A549 (cell line): ENCODE measurements around the gene SLC38A11. TPM values are rescaled to one million over a fixed set of nuclear protein-coding genes. Genes with fewer than 3 reads are reported as not detected.
"Not testable (repeated sequence)": the region's sequence is repeated elsewhere in the genome, so short reads cannot be mapped to it uniquely, and the experiment has no call there.

Experiments used
- ATAC-seq, 2 experiments: fragments of 200-7000 bp in 1 of 2; fragments of >200 bp in 1 of 2; cut with Nextera tagmentation in 1 of 2; cut with Tn5 transposase in 1 of 2; 3 replicates each; pipeline versions ENCODE4 v1.8.0 to v1.9.1; 2018 to 2020; ENCODE audit warnings: mild to moderate bottlenecking in 1 of 2, moderate library complexity in 1 of 2
- CTCF ChIA-PET: fragments of 300-600 bp; sonication (Branson Sonifier 250); formaldehyde crosslinking; extraction: SDS; loops from one replicate; lab custom pipeline; 2021; ENCODE audit warnings: antibody characterized with exemption, inconsistent platforms; lab: Yijun Ruan, JAX
- POLR2A ChIA-PET: fragments of 350-600 bp; formaldehyde crosslinking; extraction: SDS; loops from one replicate; lab custom pipeline; 2021; ENCODE audit warnings: antibody characterized with exemption, inconsistent platforms; lab: Yijun Ruan, JAX
- DNase-seq, 2 experiments: peaks; one replicate each; pipeline versions ENCODE4 v3.0.0 to v3.0.0-alpha.2; 2011 to 2016; ENCODE audit warnings: low read depth in 1 of 2, low spot score in 1 of 2
- FAIRE-seq: peaks from 2 replicates; lab custom pipeline; 2011; peaks lifted over from hg19 to GRCh38; lab: Jason Lieb, UNC
- H3K27ac ChIP-seq, 2 experiments: fragments of >200 bp; sonication (Bioruptor Twin); formaldehyde crosslinking; 3 replicates each; pipeline ENCODE4 v1.5.1; 2016 to 2017
- H3K4me1 ChIP-seq: fragments of >200 bp; sonication (Bioruptor Twin); formaldehyde crosslinking; 3 replicates; pipeline ENCODE4 v1.6.1; 2016
- H3K4me2 ChIP-seq: fragments of >200 bp; sonication (Bioruptor Twin); formaldehyde crosslinking; 3 replicates; pipeline ENCODE4 v1.6.1; 2016
- H3K4me3 ChIP-seq: fragments of >200 bp; sonication (Bioruptor Twin); formaldehyde crosslinking; 3 replicates; pipeline ENCODE4 v1.5.1; 2016
- H3K9me3 ChIP-seq: fragments of >200 bp; sonication (Bioruptor Twin); formaldehyde crosslinking; 3 replicates; pipeline ENCODE4 v1.6.1; 2016
- BHLHE40 ChIP-seq: IDR thresholded peaks from 2 replicates; pipeline ENCODE4 v1.6.1; 2012; ENCODE audit warnings: low read depth, low read length, inconsistent platforms
- CBX8 ChIP-seq: fragments of 200-600 bp; sonication (generic); IDR thresholded peaks from 2 replicates; pipeline ENCODE4 v1.6.1; 2016
- CHD4 ChIP-seq: fragments of 200-600 bp; sonication (generic); IDR thresholded peaks from 2 replicates; pipeline ENCODE4 v1.6.1; 2016; ENCODE audit warnings: antibody characterized with exemption, mild to moderate bottlenecking, borderline replicate concordance
- EHF ChIP-seq: fragments of 250-450 bp; sonication (Bioruptor Pico); IDR thresholded peaks from 2 replicates; pipeline ENCODE4 v1.5.0; 2020; ENCODE audit warnings: mild to moderate bottlenecking
- EHMT2 ChIP-seq: fragments of 200-600 bp; sonication (generic); IDR thresholded peaks from 2 replicates; pipeline ENCODE4 v1.6.1; 2016; ENCODE audit warnings: antibody characterized with exemption, low read depth, mild to moderate bottlenecking, moderate library complexity
- FOSL2 ChIP-seq, 2 experiments: fragments of 450-650 bp in 1 of 2; fragments of >200 bp in 1 of 2; sonication (Bioruptor Twin) in 1 of 2; formaldehyde crosslinking; IDR thresholded peaks; 2 replicates each; pipeline versions ENCODE4 v1.5.0 to v1.6.1; 2016 to 2020; ENCODE audit warnings: mild to moderate bottlenecking in 1 of 2, moderate library complexity in 1 of 2
- GATA3 ChIP-seq: IDR thresholded peaks from 2 replicates; pipeline ENCODE4 v1.6.1; 2012; ENCODE audit warnings: borderline replicate concordance
- JUN ChIP-seq, 2 experiments: fragments of >200 bp; sonication (Bioruptor Twin); formaldehyde crosslinking; IDR thresholded peaks; 2 replicates in 1 of 2; 3 replicates in 1 of 2; pipeline ENCODE4 v1.6.1; 2016 to 2017
- KDM5A ChIP-seq: fragments of 200-600 bp; sonication (generic); IDR thresholded peaks from 2 replicates; pipeline ENCODE4 v1.6.1; 2016; ENCODE audit warnings: antibody characterized with exemption, mild to moderate bottlenecking
- NFE2L2 ChIP-seq: fragments of 150-350 bp; conservative IDR thresholded peaks from 2 replicates; pipeline ENCODE4 v1.6.1; 2014; ENCODE audit warnings: low read length
- RAD21 ChIP-seq, 2 experiments: fragments of >200 bp in 1 of 2; sonication (Bioruptor Twin) in 1 of 2; formaldehyde crosslinking in 1 of 2; IDR thresholded peaks in 1 of 2; conservative IDR thresholded peaks in 1 of 2; 2 replicates in 1 of 2; 3 replicates in 1 of 2; pipeline ENCODE4 v1.6.1; 2012 to 2018; ENCODE audit warnings: inconsistent platforms in 1 of 2
- RARB ChIP-seq: fragments of 250-450 bp; sonication (Bioruptor Pico); IDR thresholded peaks from 2 replicates; pipeline ENCODE4 v1.8.0; 2021; ENCODE audit warnings: mild to moderate bottlenecking, moderate library complexity
- RCOR1 ChIP-seq: fragments of 150-350 bp; IDR thresholded peaks from 2 replicates; pipeline ENCODE4 v1.6.1; 2014; ENCODE audit warnings: antibody characterized with exemption, low read length, low read depth
- RFX5 ChIP-seq: fragments of 450-650 bp; IDR thresholded peaks from 2 replicates; pipeline ENCODE4 v1.7.1; 2014; ENCODE audit warnings: antibody characterized with exemption, mild to moderate bottlenecking, moderate library complexity
- RNF2 ChIP-seq: fragments of 200-600 bp; sonication (generic); IDR thresholded peaks from 2 replicates; pipeline ENCODE4 v1.6.1; 2016; ENCODE audit warnings: low read depth, mild to moderate bottlenecking, antibody characterized with exemption, moderate library complexity, borderline replicate concordance
- SMC3 ChIP-seq: fragments of >200 bp; sonication (Bioruptor Twin); formaldehyde crosslinking; IDR thresholded peaks from 3 replicates; pipeline ENCODE4 v1.6.1; 2018; ENCODE audit warnings: inconsistent platforms
- SREBF2 ChIP-seq: fragments of 450-650 bp; IDR thresholded peaks from 2 replicates; pipeline ENCODE4 v1.6.1; 2014; ENCODE audit warnings: mild to moderate bottlenecking, moderate library complexity
- TP53 ChIP-seq: fragments of 250-450 bp; sonication (Bioruptor Pico); IDR thresholded peaks from 2 replicates; pipeline ENCODE4 v1.5.0; 2021; ENCODE audit warnings: mild to moderate bottlenecking, moderate library complexity
- WGBS: methylation state at CpG from one replicate; pipeline ENCODE4 v1.1.6; 2017; ENCODE audit errors: missing lambda C conversion rate; 5-methylcytosine and 5-hydroxymethylcytosine counted together
- polyA plus RNA-seq, 4 experiments: library from polyadenylated mRNA; depleted of rRNA in 3 of 4; stranded (reverse); fragments of >200 nt; fragmentation: RNase III in 1 of 4; extraction: RNeasy Plus Mini Kit Qiagen cat#74134 plus additional on column Dnase treatment in 1 of 4; gene quantifications; 2 replicates in 3 of 4; 3 replicates in 1 of 4; pipeline ENCODE4 v1.2.3, GENCODE V29; 2011 to 2017
- TF ChIP-seq, protein P1 (sequence below): fragments of 150-350 bp; IDR thresholded peaks from 2 replicates; pipeline ENCODE4 v1.6.1; 2014; ENCODE audit warnings: low read depth, mild to moderate bottlenecking, low read length
- TF ChIP-seq, protein P2 (sequence below): IDR thresholded peaks from 2 replicates; pipeline ENCODE4 v1.6.1; 2012; ENCODE audit warnings: low read depth, borderline replicate concordance
- TF ChIP-seq, protein P3 (sequence below): IDR thresholded peaks from 2 replicates; pipeline ENCODE4 v1.6.1; 2012
- TF ChIP-seq, protein P4 (sequence below): fragments of 250-450 bp; sonication (Bioruptor Pico); IDR thresholded peaks from 2 replicates; pipeline ENCODE4 v1.5.0; 2021; ENCODE audit warnings: mild to moderate bottlenecking, moderate library complexity, borderline replicate concordance

Gene SLC38A11
- polyA plus RNA-seq, 2 of the 4 experiments (the other 2 are of a cell fraction), result 0.05 to 0.22 TPM

DNA sequence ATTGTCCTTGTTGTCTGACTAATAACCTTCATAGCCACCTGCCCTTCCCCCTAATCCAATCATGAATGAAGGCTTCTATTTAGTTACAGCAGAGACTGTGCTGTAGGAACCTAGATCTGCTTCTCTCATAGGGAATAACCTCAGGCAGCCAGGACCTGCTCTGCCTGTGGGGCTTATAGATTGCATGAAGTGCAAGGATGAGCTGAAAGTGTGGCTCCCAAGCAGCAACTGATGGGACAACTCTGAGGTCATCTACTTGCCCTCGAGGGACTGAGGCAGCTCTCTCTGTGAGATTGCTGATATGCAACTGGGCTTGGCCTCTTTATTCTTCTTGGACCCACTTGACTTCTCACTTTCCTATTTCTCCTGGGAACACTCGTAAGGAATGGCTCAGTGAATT is 23.8 kb upstream of the SLC38A11 start:
- POLR2A ChIA-PET, result no interaction called here
- DNase-seq, result no peak
- no peak overlapping the region for H3K4me3 ChIP-seq
- CTCF ChIA-PET, result interaction anchor here (1.1 to 1.6 kb wide), 2 partner anchors 13 to 38 kb away, joined by 3 read pairs; no protein-coding TSS in a partner anchor
- H3K27ac ChIP-seq, result no peak overlapping the region
- FAIRE-seq, result no peak
- H3K9me3 ChIP-seq, result no peaks in the 10 kb centered on the region
- peaks cover 24% of the 10 kb centered on the region for H3K4me1 ChIP-seq
- H3K4me2 ChIP-seq, result no peak overlapping the region
- 58% methylated on average over 2 of the region's 2 CpGs for WGBS
- TF ChIP-seq, protein P1, sequence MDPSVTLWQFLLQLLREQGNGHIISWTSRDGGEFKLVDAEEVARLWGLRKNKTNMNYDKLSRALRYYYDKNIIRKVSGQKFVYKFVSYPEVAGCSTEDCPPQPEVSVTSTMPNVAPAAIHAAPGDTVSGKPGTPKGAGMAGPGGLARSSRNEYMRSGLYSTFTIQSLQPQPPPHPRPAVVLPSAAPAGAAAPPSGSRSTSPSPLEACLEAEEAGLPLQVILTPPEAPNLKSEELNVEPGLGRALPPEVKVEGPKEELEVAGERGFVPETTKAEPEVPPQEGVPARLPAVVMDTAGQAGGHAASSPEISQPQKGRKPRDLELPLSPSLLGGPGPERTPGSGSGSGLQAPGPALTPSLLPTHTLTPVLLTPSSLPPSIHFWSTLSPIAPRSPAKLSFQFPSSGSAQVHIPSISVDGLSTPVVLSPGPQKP, result no peak
- TF ChIP-seq TP53, result no peak
- TF ChIP-seq GATA3, result no peak
- no peak for TF ChIP-seq CBX8
- TF ChIP-seq, protein P2, sequence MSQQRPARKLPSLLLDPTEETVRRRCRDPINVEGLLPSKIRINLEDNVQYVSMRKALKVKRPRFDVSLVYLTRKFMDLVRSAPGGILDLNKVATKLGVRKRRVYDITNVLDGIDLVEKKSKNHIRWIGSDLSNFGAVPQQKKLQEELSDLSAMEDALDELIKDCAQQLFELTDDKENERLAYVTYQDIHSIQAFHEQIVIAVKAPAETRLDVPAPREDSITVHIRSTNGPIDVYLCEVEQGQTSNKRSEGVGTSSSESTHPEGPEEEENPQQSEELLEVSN, result no peak
- TF ChIP-seq RAD21 (conservative IDR thresholded peaks at IDR 0.05 in 1 of 2, IDR thresholded peaks at IDR 0.05 in 1 of 2), result no peak
- no peak for TF ChIP-seq BHLHE40
- TF ChIP-seq NFE2L2, result no peak
- TF ChIP-seq EHF (CRISPR knock-in tag), result no peak
- TF ChIP-seq RCOR1, result no peak
- no peak for TF ChIP-seq FOSL2 (IDR thresholded peaks at IDR 0.05)
- no peak for TF ChIP-seq FOSL2 (CRISPR knock-in tag; IDR thresholded peaks at IDR 0.05)
- no peak for TF ChIP-seq JUN (IDR thresholded peaks at IDR 0.05)
- TF ChIP-seq, protein P3, sequence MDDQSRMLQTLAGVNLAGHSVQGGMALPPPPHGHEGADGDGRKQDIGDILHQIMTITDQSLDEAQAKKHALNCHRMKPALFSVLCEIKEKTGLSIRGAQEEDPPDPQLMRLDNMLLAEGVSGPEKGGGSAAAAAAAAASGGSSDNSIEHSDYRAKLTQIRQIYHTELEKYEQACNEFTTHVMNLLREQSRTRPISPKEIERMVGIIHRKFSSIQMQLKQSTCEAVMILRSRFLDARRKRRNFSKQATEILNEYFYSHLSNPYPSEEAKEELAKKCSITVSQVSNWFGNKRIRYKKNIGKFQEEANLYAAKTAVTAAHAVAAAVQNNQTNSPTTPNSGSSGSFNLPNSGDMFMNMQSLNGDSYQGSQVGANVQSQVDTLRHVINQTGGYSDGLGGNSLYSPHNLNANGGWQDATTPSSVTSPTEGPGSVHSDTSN, result no peak
- TF ChIP-seq RFX5, result no peak
- no peak for TF ChIP-seq SREBF2
- no peak for TF ChIP-seq EHMT2
- ATAC-seq, result no peak

DNA sequence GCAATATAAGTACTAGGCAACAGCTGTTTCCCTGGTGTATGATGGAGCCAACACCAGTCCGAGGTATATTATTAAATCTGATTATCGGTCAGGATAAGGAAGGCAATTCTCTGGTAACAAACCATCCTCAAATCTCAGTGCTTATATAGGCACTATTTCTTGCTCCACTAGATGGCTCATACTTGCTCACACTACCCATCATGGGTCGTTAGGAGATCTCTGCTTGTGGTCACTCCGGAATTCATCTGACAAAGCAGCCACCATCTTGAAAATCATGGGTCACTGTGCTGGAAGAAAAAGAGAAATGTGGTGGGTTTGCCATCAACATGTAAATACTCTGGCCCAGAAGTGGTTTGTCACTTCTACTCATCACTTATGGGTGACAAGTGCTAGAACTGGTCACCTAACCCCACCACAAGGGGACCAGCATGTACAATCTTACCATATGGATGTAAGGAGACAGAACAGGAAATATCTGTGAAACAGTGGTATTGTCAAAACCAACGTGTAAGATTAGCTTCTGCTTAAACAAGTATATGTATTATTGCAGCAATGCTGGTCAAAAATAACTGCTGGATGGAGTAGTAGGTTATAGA is 21.6 kb upstream of the SLC38A11 start:
- H3K4me3 ChIP-seq, DNase-seq, H3K27ac ChIP-seq, POLR2A ChIA-PET, H3K4me2 ChIP-seq, H3K9me3 ChIP-seq, CTCF ChIA-PET: not testable (repeated sequence)
- FAIRE-seq, result peak; percentile 81
- H3K4me1 ChIP-seq, result peaks cover 23% of the 10 kb centered on the region
- 0 out of 6 replicates have a peak, but pooled peaks have one; percentile 34 to 41 for ATAC-seq
- 74% methylated on average over 5 of the region's 5 CpGs for WGBS

DNA sequence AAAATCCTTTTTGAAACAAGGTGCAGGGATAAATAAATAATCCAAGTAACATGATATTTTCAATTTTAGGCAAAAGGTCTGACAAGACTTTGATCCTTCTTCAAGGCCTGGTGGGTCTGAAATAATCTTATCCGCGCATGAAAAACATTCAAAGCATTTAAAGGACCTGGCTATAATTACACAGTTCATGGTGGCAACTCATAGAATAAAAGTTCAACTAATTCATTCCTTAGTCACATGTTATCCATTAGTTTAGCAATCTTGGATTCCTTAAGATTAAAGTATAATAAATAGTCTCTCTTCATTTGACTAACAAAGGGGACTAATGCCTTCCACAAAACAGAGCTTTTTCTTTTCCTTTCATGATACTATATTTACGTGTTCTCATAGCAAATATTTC is 21.0 kb upstream of the SLC38A11 start:
- Histone ChIP-seq H3K9me3 (no peaks in the 10 kb centered on the region), H3K4me1 (peaks cover 17% of the 10 kb centered on the region), H3K4me3 (no peak overlapping the region), H3K4me2 (no peak overlapping the region), H3K27ac (no peak overlapping the region)
- TF ChIP-seq RARB, result no peak
- ChIA-PET POLR2A (no interaction called here), CTCF (no interaction called here)
- FAIRE-seq, result peak; percentile 61
- no peak for DNase-seq
- ATAC-seq, result no peak
- WGBS, result 88% methylated on average over 3 of the region's 3 CpGs

DNA sequence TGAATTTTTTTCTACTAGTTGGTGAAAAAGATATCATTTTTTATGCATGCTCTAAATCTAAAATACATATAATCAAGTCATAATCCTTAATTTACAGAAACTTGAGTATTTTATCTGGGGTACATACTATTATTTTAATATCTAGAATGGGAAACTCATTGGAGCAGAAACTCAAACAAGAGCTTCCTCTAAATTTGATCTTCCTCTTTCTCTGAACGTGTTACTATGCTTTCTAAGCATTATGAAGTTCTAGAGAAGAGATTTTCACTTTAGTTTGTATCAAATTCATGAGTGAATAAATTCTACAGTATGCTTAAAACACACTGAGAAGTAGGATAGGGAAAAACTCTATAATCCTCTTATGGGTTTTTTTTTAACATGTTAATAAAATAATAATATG is 20.6 kb upstream of the SLC38A11 start:
- ChIA-PET CTCF (no interaction called here), POLR2A (no interaction called here)
- no peak for DNase-seq
- H3K4me2 ChIP-seq, result no peak overlapping the region
- WGBS, result 40% methylated on average over 1 of the region's 1 CpG
- no peak overlapping the region for H3K4me3 ChIP-seq
- no peaks in the 10 kb centered on the region for H3K9me3 ChIP-seq
- no peak for ATAC-seq
- peaks cover 13% of the 10 kb centered on the region for H3K4me1 ChIP-seq
- FAIRE-seq, result peak; percentile 18
- no peak overlapping the region for H3K27ac ChIP-seq
- no peak for TF ChIP-seq SMC3
- TF ChIP-seq, protein P4, sequence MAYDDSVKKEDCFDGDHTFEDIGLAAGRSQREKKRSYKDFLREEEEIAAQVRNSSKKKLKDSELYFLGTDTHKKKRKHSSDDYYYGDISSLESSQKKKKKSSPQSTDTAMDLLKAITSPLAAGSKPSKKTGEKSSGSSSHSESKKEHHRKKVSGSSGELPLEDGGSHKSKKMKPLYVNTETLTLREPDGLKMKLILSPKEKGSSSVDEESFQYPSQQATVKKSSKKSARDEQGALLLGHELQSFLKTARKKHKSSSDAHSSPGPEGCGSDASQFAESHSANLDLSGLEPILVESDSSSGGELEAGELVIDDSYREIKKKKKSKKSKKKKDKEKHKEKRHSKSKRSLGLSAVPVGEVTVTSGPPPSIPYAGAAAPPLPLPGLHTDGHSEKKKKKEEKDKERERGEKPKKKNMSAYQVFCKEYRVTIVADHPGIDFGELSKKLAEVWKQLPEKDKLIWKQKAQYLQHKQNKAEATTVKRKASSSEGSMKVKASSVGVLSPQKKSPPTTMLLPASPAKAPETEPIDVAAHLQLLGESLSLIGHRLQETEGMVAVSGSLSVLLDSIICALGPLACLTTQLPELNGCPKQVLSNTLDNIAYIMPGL (CRISPR knock-in tag), result no peak
- TF ChIP-seq CHD4, result no peak
- TF ChIP-seq, protein P3, result no peak
- no peak for TF ChIP-seq RNF2
- TF ChIP-seq KDM5A, result no peak
